Activated T-helper 17 cell treated with anti-CD3 and anti-CD28 coated beads, Interleukin-2, amount 50 U/mL, for 72 hours (primary cell): Measurements from ENCODE around the gene FOXP4. TPM values are rescaled to one million over a fixed set of nuclear protein-coding genes. Genes with fewer than 3 reads are reported as not detected.
"Not testable (repeated sequence)": the region's sequence is repeated elsewhere in the genome, so short reads cannot be mapped to it uniquely, and the experiment has no call there.

Experiments used
- ATAC-seq: fragments of 150-1000 bp; cut with Tn5 transposase; replicated peaks from 2 replicates; pipeline ENCODE4 v1.10.0; 2021; ENCODE audit warnings: mild to moderate bottlenecking, moderate library complexity
- H3K27ac Mint-ChIP-seq: one replicate; pipeline ENCODE4 v1.8.0; 2022; ENCODE audit warnings: mixed read lengths
- H3K27me3 Mint-ChIP-seq: one replicate; pipeline ENCODE4 v1.8.0; 2022; ENCODE audit warnings: mixed read lengths
- H3K36me3 Mint-ChIP-seq: one replicate; pipeline ENCODE4 v1.8.0; 2022; ENCODE audit warnings: low read depth, mild to moderate bottlenecking, mixed read lengths
- H3K4me1 Mint-ChIP-seq: one replicate; pipeline ENCODE4 v1.8.0; 2022; ENCODE audit warnings: mixed read lengths
- H3K4me3 Mint-ChIP-seq: one replicate; pipeline ENCODE4 v1.8.0; 2022; ENCODE audit warnings: mild to moderate bottlenecking, mixed read lengths
- H3K9me3 Mint-ChIP-seq: one replicate; pipeline ENCODE4 v1.8.0; 2022; ENCODE audit warnings: mixed read lengths
- total RNA-seq, 2 donors: library from RNA; stranded (reverse); gene quantifications; one replicate each; pipeline ENCODE4 v1.2.3, GENCODE V29; 2022

FOXP4 gene
- total RNA-seq, 2 donors from 2014 or later, result 8.7 to 11.6 TPM

GRCh38 chr6:41618598-41618997 is 72.4 kb downstream of the FOXP4 start:
- Mint-ChIP-seq H3K9me3 (peaks cover 8% of the 10 kb centered on the region), H3K4me3 (no peak overlapping the region), H3K27me3 (peaks cover 29% of the 10 kb centered on the region), H3K4me1 (no peaks in the 10 kb centered on the region), H3K36me3 (no peaks in the 10 kb centered on the region), H3K27ac (no peak overlapping the region)
- no peak for ATAC-seq

GRCh38 chr6:41619193-41619592 is 73.0 kb downstream of the FOXP4 start:
- H3K27me3 Mint-ChIP-seq, result peaks cover 29% of the 10 kb centered on the region
- not testable (repeated sequence) for H3K36me3 Mint-ChIP-seq, H3K4me3 Mint-ChIP-seq, H3K9me3 Mint-ChIP-seq, H3K4me1 Mint-ChIP-seq, H3K27ac Mint-ChIP-seq, ATAC-seq

GRCh38 chr6:41621367-41621766 is 75.2 kb downstream of the FOXP4 start:
- Mint-ChIP-seq H3K4me1 (peaks cover 11% of the 10 kb centered on the region), H3K27ac (no peak overlapping the region), H3K4me3 (no peak overlapping the region), H3K27me3 (peaks cover 25% of the 10 kb centered on the region), H3K36me3 (no peaks in the 10 kb centered on the region), H3K9me3 (peaks cover 8% of the 10 kb centered on the region)
- no peak for ATAC-seq

GRCh38 chr6:41621802-41622201 is 75.6 kb downstream of the FOXP4 start:
- Mint-ChIP-seq H3K27ac (no peak overlapping the region), H3K36me3 (no peaks in the 10 kb centered on the region), H3K4me3 (no peak overlapping the region), H3K9me3 (peaks cover 8% of the 10 kb centered on the region), H3K4me1 (peaks cover 11% of the 10 kb centered on the region), H3K27me3 (peaks cover 25% of the 10 kb centered on the region)
- no peak for ATAC-seq

- Mint-ChIP-seq H3K4me1 (peaks cover 11% of the 10 kb centered on the region), H3K27ac (no peak overlapping the region), H3K4me3 (no peak overlapping the region), H3K27me3 (peaks cover 25% of the 10 kb centered on the region), H3K9me3 (peaks cover 8% of the 10 kb centered on the region), H3K36me3 (no peaks in the 10 kb centered on the region)
- no peak for ATAC-seq
These were observed 76.2 kb downstream of the FOXP4 start for GRCh38 chr6:41622206-41622988.

- H3K27me3 Mint-ChIP-seq, result peaks cover 27% of the 10 kb centered on the region
- peaks cover 8% of the 10 kb centered on the region for H3K9me3 Mint-ChIP-seq
- no peaks in the 10 kb centered on the region for H3K36me3 Mint-ChIP-seq
These were observed 77.1 kb downstream of the FOXP4 start for GRCh38 chr6:41623330-41623729.

GRCh38 chr6:41624621-41625380 is 78.6 kb downstream of the FOXP4 start:
- ATAC-seq, result no peak
- peaks cover 11% of the 10 kb centered on the region for H3K4me1 Mint-ChIP-seq
- H3K4me3 Mint-ChIP-seq, result no peak overlapping the region
- H3K27me3 Mint-ChIP-seq, result peaks cover 29% of the 10 kb centered on the region
- H3K36me3 Mint-ChIP-seq, result no peaks in the 10 kb centered on the region
- no peak overlapping the region for H3K27ac Mint-ChIP-seq
- peaks cover 8% of the 10 kb centered on the region for H3K9me3 Mint-ChIP-seq

More at GRCh38 chr6:41623330-41623729, 77.1 kb downstream of the FOXP4 start:
- Mint-ChIP-seq H3K4me1 (peaks cover 11% of the 10 kb centered on the region), H3K27ac (no peak overlapping the region), H3K4me3 (no peak overlapping the region)
- no peak for ATAC-seq

- no peak overlapping the region for H3K27ac Mint-ChIP-seq
- H3K4me1 Mint-ChIP-seq, result peaks cover 11% of the 10 kb centered on the region
- peaks cover 8% of the 10 kb centered on the region for H3K9me3 Mint-ChIP-seq
- ATAC-seq, result no peak
- no peak overlapping the region for H3K4me3 Mint-ChIP-seq
- no peaks in the 10 kb centered on the region for H3K36me3 Mint-ChIP-seq
- peaks cover 26% of the 10 kb centered on the region for H3K27me3 Mint-ChIP-seq
These were observed 79.3 kb downstream of the FOXP4 start for GRCh38 chr6:41625442-41625841.

GRCh38 chr6:41626022-41626421 is 79.8 kb downstream of the FOXP4 start:
- Mint-ChIP-seq H3K27me3 (peaks cover 25% of the 10 kb centered on the region), H3K4me1 (peaks cover 11% of the 10 kb centered on the region), H3K27ac (no peak overlapping the region), H3K9me3 (peaks cover 8% of the 10 kb centered on the region), H3K4me3 (no peak overlapping the region), H3K36me3 (no peaks in the 10 kb centered on the region)
- ATAC-seq, result no peak

- H3K4me3 Mint-ChIP-seq, result no peak overlapping the region
- no peaks in the 10 kb centered on the region for H3K36me3 Mint-ChIP-seq
- H3K9me3 Mint-ChIP-seq, result peaks cover under 1% of the 10 kb centered on the region
- no peak for ATAC-seq
- peaks cover 25% of the 10 kb centered on the region for H3K27me3 Mint-ChIP-seq
- H3K27ac Mint-ChIP-seq, result no peak overlapping the region
- peaks cover 11% of the 10 kb centered on the region for H3K4me1 Mint-ChIP-seq
These were observed 80.7 kb downstream of the FOXP4 start for GRCh38 chr6:41626917-41627316.

GRCh38 chr6:41629128-41629527 is 82.9 kb downstream of the FOXP4 start:
- no peaks in the 10 kb centered on the region for H3K36me3 Mint-ChIP-seq
- H3K4me3 Mint-ChIP-seq, result no peak overlapping the region
- peaks cover 11% of the 10 kb centered on the region for H3K4me1 Mint-ChIP-seq
- no peak overlapping the region for H3K27ac Mint-ChIP-seq
- no peak for ATAC-seq
- no peaks in the 10 kb centered on the region for H3K9me3 Mint-ChIP-seq
- peaks cover 17% of the 10 kb centered on the region for H3K27me3 Mint-ChIP-seq

GRCh38 chr6:41630069-41630468 is 83.9 kb downstream of the FOXP4 start:
- H3K9me3 Mint-ChIP-seq, result no peaks in the 10 kb centered on the region
- no peaks in the 10 kb centered on the region for H3K36me3 Mint-ChIP-seq
- H3K4me3 Mint-ChIP-seq, result no peak overlapping the region
- no peak overlapping the region for H3K27ac Mint-ChIP-seq
- no peak for ATAC-seq
- peaks cover 10% of the 10 kb centered on the region for H3K4me1 Mint-ChIP-seq
- H3K27me3 Mint-ChIP-seq, result peaks cover 19% of the 10 kb centered on the region

GRCh38 chr6:41630946-41631345 is 84.8 kb downstream of the FOXP4 start:
- Mint-ChIP-seq H3K27me3 (peaks cover 24% of the 10 kb centered on the region), H3K4me1 (peaks cover under 1% of the 10 kb centered on the region), H3K4me3 (no peak overlapping the region), H3K36me3 (no peaks in the 10 kb centered on the region), H3K27ac (no peak overlapping the region), H3K9me3 (no peaks in the 10 kb centered on the region)
- ATAC-seq, result no peak

- no peak overlapping the region for H3K27ac Mint-ChIP-seq
- no peaks in the 10 kb centered on the region for H3K4me1 Mint-ChIP-seq
- peaks cover 33% of the 10 kb centered on the region for H3K27me3 Mint-ChIP-seq
- no peaks in the 10 kb centered on the region for H3K9me3 Mint-ChIP-seq
- no peak overlapping the region for H3K4me3 Mint-ChIP-seq
- H3K36me3 Mint-ChIP-seq, result no peaks in the 10 kb centered on the region
- ATAC-seq, result no peak
These were observed 87.0 kb downstream of the FOXP4 start for GRCh38 chr6:41633056-41633634.

GRCh38 chr6:41634657-41635056 is 88.5 kb downstream of the FOXP4 start:
- ATAC-seq, result no peak
- Mint-ChIP-seq H3K27me3 (peaks cover 36% of the 10 kb centered on the region), H3K9me3 (no peaks in the 10 kb centered on the region), H3K27ac (no peak overlapping the region), H3K4me1 (no peaks in the 10 kb centered on the region), H3K4me3 (no peak overlapping the region), H3K36me3 (no peaks in the 10 kb centered on the region)
